ENCODE measurements around the gene PBX4.

The PBX4 gene

DNA sequence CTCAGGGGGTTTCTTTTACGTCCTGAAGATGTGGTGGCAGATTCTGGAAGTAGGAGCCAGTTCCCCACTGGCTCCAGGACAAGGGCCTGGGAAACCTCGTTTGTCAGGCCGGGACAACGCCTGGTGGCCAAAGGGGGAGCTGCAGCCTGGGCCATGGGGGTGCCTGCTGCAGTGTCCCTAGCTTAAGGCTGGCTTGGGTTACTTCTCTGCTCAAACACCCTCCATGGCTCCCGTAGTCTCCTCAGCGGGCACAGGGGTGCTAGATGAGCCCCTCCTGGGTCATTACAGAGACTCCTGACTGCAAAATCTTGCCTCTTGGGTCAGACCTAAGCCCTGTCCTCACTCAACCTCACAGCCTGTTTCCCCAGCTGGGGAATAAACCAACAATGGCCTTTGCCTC lies 65.7 kb downstream of the PBX4 start:
- Histone ChIP-seq H3K36me3 (ENCODE audit: control insufficient read depth, insufficient read depth, low read length) (no peaks in the 10 kb centered on the region), H3K27ac (ENCODE audit: low read depth, low read length, severe bottlenecking) (no peak overlapping the region), H3K4me3 (ENCODE audit: extremely low read depth, insufficient read depth, low read length, poor library complexity, severe bottlenecking) (no peak overlapping the region), H3K9me3 (ENCODE audit: control insufficient read depth, low read length) (no peaks in the 10 kb centered on the region), H3K4me1 (ENCODE audit: control insufficient read depth, insufficient read depth, low read length, poor library complexity, severe bottlenecking) (peaks cover 8% of the 10 kb centered on the region)
- WGBS, 2 experiments (ENCODE audit: insufficient coverage in 2 of 2): 66 to 71% methylated on average over 6 of the region's 6 CpGs

DNA sequence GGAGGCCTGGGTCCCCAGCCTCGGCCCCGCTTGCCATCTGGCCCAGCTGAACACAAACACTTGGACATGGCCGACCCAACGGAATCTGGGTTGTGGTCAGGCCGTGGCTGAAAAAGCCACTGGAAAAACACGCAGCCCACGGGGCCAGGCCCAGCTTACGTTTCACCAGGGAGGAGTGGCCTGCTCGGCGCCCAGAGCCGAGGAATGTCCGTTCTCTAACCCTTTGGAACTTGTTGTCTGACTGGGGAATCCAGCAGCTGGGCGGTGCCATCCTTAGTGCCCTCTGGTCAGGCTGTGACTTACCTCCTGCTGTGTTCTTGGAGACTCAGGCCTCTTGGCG lies 66.7 kb downstream of the PBX4 start:
- no peaks in the 10 kb centered on the region for H3K9me3 ChIP-seq (ENCODE audit: control insufficient read depth, low read length)
- H3K4me3 ChIP-seq (ENCODE audit: extremely low read depth, insufficient read depth, low read length, poor library complexity, severe bottlenecking): no peak overlapping the region
- no peak overlapping the region for H3K27ac ChIP-seq (ENCODE audit: low read depth, low read length, severe bottlenecking)
- H3K36me3 ChIP-seq (ENCODE audit: control insufficient read depth, insufficient read depth, low read length): no peaks in the 10 kb centered on the region
- 93 to 96% methylated on average over 14 of the region's 14 CpGs for WGBS, 2 experiments (ENCODE audit: insufficient coverage in 2 of 2)
- H3K4me1 ChIP-seq (ENCODE audit: control insufficient read depth, insufficient read depth, low read length, poor library complexity, severe bottlenecking): peaks cover 8% of the 10 kb centered on the region

DNA sequence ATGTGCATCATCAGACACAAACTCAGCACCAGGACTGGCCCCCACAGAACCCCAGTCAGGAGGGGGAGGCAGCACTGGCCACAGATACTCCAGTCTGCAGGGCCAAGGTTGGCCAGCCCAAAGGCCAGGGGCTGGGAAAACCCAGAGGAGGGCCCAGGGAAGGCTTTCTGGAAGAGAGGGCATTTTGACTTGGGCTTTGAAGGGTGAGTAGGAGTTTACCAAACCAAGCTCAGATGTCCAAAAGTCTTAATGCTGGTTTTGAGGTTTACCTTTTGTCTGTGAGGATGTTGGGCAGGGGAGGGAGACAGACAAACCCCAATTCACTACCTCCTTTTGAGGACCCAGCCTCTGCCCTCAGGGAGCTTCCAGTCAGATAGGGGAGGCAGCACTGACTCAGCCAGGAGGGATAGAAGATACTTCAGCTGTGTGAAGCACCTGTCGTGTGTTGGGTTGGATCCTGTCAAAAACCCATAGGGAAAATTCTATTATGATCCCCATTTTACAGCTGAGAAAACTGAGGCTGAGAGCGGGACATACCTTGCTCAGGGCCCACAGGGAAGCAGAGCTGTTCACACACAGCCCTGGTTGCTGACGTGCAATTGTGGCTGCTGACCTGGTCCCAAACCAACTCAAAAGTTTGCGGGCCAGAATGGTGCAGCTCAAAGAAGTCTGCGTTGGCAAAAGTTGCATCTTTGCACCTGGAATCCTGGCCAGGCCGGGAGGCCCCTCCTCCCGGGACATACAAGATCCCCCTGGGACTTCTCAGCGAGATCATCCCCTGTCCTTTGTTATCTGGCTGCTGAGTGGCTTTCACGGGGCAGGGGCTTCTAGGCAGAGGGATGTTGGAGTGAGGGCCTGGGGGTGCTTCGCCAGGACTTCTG lies 67.3 kb downstream of the PBX4 start:
- Histone ChIP-seq H3K27ac (ENCODE audit: low read depth, low read length, severe bottlenecking) (no peak overlapping the region), H3K4me3 (ENCODE audit: extremely low read depth, insufficient read depth, low read length, poor library complexity, severe bottlenecking) (no peak overlapping the region), H3K4me1 (ENCODE audit: control insufficient read depth, insufficient read depth, low read length, poor library complexity, severe bottlenecking) (peaks cover 8% of the 10 kb centered on the region), H3K9me3 (ENCODE audit: control insufficient read depth, low read length) (no peaks in the 10 kb centered on the region), H3K36me3 (ENCODE audit: control insufficient read depth, insufficient read depth, low read length) (no peaks in the 10 kb centered on the region)
- WGBS, 2 experiments (ENCODE audit: insufficient coverage in 2 of 2): 86 to 89% methylated on average over 9 of the region's 10 CpGs

DNA sequence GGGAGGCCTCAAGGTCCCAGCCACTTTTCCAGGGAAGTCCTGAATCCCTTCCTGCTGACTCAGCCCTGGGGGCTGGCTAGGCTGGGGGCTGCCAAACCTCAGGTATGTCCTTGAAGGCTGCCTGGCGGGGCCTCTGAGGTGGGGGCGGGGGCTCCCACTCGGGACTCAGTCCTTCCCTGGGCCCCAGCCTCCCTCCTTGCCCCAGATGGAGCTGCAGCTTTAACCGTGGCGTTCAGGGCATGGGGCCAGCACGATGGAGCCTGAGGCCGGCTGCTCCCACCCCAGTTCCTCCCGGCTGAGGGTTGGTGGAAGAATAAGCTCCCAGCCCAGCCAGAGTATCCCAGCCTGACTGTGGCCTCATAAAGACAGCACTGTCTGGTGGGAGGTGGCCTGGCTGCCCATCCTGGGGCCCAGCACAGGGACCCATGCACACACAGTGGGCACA lies 68.0 kb downstream of the PBX4 start:
- Histone ChIP-seq H3K9me3 (ENCODE audit: control insufficient read depth, low read length) (no peaks in the 10 kb centered on the region), H3K36me3 (ENCODE audit: control insufficient read depth, insufficient read depth, low read length) (no peaks in the 10 kb centered on the region), H3K4me1 (ENCODE audit: control insufficient read depth, insufficient read depth, low read length, poor library complexity, severe bottlenecking) (peaks cover 8% of the 10 kb centered on the region), H3K27ac (ENCODE audit: low read depth, low read length, severe bottlenecking) (no peak overlapping the region), H3K4me3 (ENCODE audit: extremely low read depth, insufficient read depth, low read length, poor library complexity, severe bottlenecking) (no peak overlapping the region)
- WGBS, 2 experiments (ENCODE audit: insufficient coverage in 2 of 2): 66 to 68% methylated on average over 6 to 7 of the region's 8 CpGs

DNA sequence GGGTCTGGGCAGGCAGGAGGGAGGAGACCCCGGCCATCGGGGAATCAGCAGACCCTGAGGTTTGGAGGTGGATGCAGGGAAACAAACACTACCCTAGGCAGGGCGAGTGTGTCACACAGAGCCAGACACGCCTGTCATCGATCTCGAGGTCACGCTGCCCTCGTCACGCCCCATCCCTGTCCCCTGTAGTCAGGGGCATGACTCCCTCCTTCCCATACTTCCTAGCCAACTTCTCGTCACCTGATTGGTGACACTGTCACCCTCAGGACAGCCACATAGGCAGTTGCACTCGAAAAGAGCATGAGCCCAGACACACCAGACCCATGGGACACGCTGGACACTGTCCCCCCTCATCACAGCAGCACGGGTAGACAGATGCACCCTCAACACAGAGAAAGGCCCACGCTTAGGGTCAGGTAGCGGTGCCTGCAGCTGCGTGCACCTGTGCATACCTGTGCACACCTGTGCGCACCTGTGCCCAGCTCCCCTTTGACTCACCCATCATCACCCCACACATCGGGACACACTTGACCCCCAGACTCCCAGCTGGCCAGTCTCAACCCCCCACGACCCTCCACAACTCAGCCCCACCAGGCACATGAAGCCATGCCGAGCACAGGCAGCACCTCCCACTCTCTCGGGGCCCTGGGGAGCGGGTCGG lies 68.6 kb downstream of the PBX4 start:
- H3K9me3 ChIP-seq (ENCODE audit: control insufficient read depth, low read length): no peaks in the 10 kb centered on the region
- H3K4me1 ChIP-seq (ENCODE audit: control insufficient read depth, insufficient read depth, low read length, poor library complexity, severe bottlenecking): peaks cover 8% of the 10 kb centered on the region
- no peak overlapping the region for H3K27ac ChIP-seq (ENCODE audit: low read depth, low read length, severe bottlenecking)
- no peak overlapping the region for H3K4me3 ChIP-seq (ENCODE audit: extremely low read depth, insufficient read depth, low read length, poor library complexity, severe bottlenecking)
- 82 to 90% methylated on average over 18 to 19 of the region's 23 CpGs for WGBS, 2 experiments (ENCODE audit: insufficient coverage in 2 of 2)
- no peaks in the 10 kb centered on the region for H3K36me3 ChIP-seq (ENCODE audit: control insufficient read depth, insufficient read depth, low read length)

DNA sequence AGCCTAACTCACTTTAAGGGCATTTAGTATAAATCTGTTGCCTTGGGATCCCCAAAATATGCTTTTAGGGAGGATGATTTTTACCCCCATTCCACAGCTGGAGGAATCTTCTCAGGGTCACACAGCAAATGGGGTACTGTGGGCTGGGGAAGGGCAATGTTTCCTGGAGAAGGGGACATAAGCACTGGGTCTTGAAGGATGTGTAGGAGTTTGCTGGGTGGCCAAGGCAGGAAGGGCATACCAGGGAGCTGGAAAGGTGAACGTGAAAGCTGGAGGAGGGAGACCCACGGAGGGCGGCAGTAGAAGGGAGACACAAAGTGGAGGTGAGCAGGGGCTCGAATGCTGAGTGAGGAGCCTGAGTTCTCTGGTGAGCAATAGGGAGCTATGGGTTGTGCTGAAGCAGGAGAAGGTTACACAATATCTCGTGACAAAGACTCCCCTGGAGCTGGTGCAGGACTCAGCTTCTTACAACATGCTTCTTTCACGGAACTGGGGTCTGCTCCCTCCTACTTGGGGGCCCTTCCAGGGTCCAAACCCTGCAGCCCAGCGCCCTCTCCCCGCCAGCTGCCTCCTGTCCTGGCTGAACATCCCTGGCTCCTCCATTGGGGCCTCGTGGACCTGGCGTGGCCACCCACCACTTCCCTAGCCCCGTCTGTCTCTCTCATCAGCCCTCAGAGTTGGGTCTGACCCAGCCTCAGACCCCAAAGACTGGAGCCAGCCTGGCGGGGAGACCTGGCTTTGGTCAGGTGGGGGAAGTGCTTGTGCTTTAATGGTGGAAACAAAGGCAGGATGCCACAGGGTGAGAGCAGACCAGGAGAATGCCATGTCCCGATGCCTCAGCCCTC lies 69.3 kb downstream of the PBX4 start:
- peaks cover 8% of the 10 kb centered on the region for H3K4me1 ChIP-seq (ENCODE audit: control insufficient read depth, insufficient read depth, low read length, poor library complexity, severe bottlenecking)
- H3K4me3 ChIP-seq (ENCODE audit: extremely low read depth, insufficient read depth, low read length, poor library complexity, severe bottlenecking): no peak overlapping the region

DNA sequence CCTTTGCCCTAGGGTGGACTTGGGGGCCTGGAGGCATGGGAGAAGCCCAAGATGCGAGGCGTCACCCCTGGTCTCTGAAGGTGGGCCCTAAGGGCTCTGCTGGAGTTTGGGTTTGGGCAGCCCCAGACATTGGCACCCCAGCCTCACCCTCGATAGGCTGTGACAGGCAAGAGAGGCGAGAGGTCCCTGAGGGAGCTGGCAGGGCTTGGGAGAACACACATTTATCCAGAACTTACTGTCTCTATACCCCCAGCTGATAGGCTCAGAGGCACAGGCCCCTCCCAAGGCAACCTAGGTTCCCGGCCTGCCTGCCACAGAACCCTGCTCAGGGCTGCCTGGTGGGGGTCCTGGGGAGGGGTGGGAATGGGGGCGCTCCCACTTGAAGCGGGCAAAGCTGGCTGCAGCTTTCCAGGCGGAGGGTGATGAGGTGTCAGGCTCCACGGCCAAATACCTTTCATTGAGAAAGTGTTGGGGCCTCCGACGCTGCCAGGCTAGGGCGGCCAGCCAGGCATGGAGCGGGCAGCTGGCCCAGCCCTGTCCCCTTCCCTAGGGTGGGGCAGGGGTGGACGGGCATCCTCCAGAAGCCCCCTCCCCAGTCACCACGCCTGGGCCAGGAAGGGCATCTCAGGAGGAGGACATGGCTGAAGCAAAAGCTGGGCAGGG lies 70.7 kb downstream of the PBX4 start:
- no peak overlapping the region for H3K4me3 ChIP-seq (ENCODE audit: extremely low read depth, insufficient read depth, low read length, poor library complexity, severe bottlenecking)
- H3K27ac ChIP-seq (ENCODE audit: low read depth, low read length, severe bottlenecking): no peak overlapping the region
- WGBS, 2 experiments (ENCODE audit: insufficient coverage in 2 of 2): 84 to 91% methylated on average over 9 to 13 of the region's 15 CpGs
- no peaks in the 10 kb centered on the region for H3K9me3 ChIP-seq (ENCODE audit: control insufficient read depth, low read length)
- peaks cover 8% of the 10 kb centered on the region for H3K4me1 ChIP-seq (ENCODE audit: control insufficient read depth, insufficient read depth, low read length, poor library complexity, severe bottlenecking)
- H3K36me3 ChIP-seq (ENCODE audit: control insufficient read depth, insufficient read depth, low read length): no peaks in the 10 kb centered on the region

More for the DNA sequence above, 69.3 kb downstream of the PBX4 start:
- Histone ChIP-seq H3K36me3 (ENCODE audit: control insufficient read depth, insufficient read depth, low read length) (no peaks in the 10 kb centered on the region), H3K27ac (ENCODE audit: low read depth, low read length, severe bottlenecking) (no peak overlapping the region), H3K9me3 (ENCODE audit: control insufficient read depth, low read length) (no peaks in the 10 kb centered on the region)
- 85 to 89% methylated on average over 11 to 12 of the region's 13 CpGs for WGBS, 2 experiments (ENCODE audit: insufficient coverage in 2 of 2)

DNA sequence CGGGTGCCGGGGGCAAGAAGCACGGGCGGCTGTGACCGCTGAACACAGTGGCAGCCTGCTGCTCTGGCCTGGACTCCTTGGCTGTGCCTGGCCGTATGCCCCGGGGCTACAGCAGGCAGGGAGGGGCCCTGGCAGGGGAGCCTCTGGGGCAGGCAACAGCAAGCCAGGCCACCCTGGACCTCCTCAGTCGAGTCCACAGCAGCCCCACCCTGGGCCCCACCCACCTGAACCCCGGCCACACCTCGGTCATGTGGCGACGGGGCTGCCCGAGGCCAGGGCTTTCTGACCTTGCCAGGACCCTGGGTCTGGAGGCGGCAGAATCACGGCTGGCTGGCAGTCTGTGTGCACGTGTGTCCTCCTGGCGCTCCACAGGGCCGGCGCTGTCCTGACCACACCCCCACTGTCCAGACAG lies 71.7 kb downstream of the PBX4 start:
- WGBS, 2 experiments (ENCODE audit: insufficient coverage in 2 of 2): 88 to 92% methylated on average over 10 to 19 of the region's 19 CpGs
- no peaks in the 10 kb centered on the region for H3K36me3 ChIP-seq (ENCODE audit: control insufficient read depth, insufficient read depth, low read length)
- H3K4me1 ChIP-seq (ENCODE audit: control insufficient read depth, insufficient read depth, low read length, poor library complexity, severe bottlenecking): peaks cover 8% of the 10 kb centered on the region
- no peaks in the 10 kb centered on the region for H3K9me3 ChIP-seq (ENCODE audit: control insufficient read depth, low read length)
- H3K4me3 ChIP-seq (ENCODE audit: extremely low read depth, insufficient read depth, low read length, poor library complexity, severe bottlenecking): no peak overlapping the region
- H3K27ac ChIP-seq (ENCODE audit: low read depth, low read length, severe bottlenecking): no peak overlapping the region

DNA sequence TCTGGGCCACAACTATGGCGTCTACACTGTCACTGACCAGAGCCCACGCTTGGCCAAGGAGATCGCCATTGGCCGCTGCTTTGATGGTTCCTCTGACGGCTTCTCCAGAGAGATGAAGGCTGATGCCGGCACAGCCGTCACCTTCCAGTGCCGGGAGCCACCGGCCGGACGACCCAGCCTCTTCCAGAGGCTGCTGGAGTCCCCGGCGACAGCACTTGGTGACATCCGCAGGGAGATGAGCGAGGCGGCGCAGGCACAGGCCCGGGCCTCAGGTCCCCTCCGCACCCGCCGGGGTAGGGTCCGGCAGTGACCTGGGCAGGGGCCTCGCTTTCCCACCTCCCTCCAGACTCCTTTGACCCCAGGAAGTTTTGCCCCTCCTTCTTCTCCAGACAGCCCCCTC lies 72.8 kb downstream of the PBX4 start:
- H3K4me3 ChIP-seq (ENCODE audit: extremely low read depth, insufficient read depth, low read length, poor library complexity, severe bottlenecking): no peak overlapping the region
- WGBS, 2 experiments (ENCODE audit: insufficient coverage in 2 of 2): 96 to 97% methylated on average over 22 to 23 of the region's 23 CpGs
- no peak overlapping the region for H3K27ac ChIP-seq (ENCODE audit: low read depth, low read length, severe bottlenecking)
- H3K36me3 ChIP-seq (ENCODE audit: control insufficient read depth, insufficient read depth, low read length): no peaks in the 10 kb centered on the region
- H3K4me1 ChIP-seq (ENCODE audit: control insufficient read depth, insufficient read depth, low read length, poor library complexity, severe bottlenecking): peaks cover 8% of the 10 kb centered on the region
- no peaks in the 10 kb centered on the region for H3K9me3 ChIP-seq (ENCODE audit: control insufficient read depth, low read length)

DNA sequence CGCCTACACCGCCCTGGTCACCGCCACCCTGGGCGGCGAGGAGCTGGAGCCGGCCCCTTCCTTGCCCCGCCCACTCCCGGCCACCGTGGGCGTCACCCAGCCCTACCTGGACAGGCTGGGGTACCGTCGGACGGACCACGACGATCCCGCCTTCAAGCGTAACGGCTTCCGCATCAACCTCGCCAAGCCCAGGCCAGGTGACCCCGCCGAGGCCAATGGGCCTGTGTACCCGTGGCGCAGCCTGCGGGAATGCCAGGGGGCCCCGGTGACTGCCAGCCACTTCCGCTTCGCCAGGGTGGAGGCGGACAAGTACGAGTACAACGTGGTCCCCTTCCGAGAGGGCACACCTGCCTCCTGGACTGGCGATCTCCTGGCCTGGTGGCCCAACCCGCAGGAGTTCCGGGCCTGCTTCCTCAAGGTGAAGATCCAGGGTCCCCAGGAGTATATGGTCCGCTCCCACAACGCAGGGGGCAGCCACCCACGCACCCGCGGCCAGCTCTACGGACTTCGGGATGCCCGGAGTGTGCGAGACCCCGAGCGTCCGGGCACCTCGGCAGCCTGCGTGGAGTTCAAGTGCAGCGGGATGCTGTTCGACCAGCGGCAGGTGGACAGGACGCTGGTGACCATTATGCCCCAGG lies 73.4 kb downstream of the PBX4 start:
- Histone ChIP-seq H3K9me3 (ENCODE audit: control insufficient read depth, low read length) (no peaks in the 10 kb centered on the region), H3K27ac (ENCODE audit: low read depth, low read length, severe bottlenecking) (no peak overlapping the region), H3K4me1 (ENCODE audit: control insufficient read depth, insufficient read depth, low read length, poor library complexity, severe bottlenecking) (peaks cover 2% of the 10 kb centered on the region), H3K4me3 (ENCODE audit: extremely low read depth, insufficient read depth, low read length, poor library complexity, severe bottlenecking) (no peak overlapping the region), H3K36me3 (ENCODE audit: control insufficient read depth, insufficient read depth, low read length) (no peaks in the 10 kb centered on the region)
- 94% methylated on average over 53 of the region's 53 CpGs for WGBS, 2 experiments (ENCODE audit: insufficient coverage in 2 of 2)
